HG03520 (cell line): ENCODE data around the gene TANC2.
"Not testable (repeated sequence)": the region's sequence is repeated elsewhere in the genome, so short reads cannot be mapped to it uniquely, and the experiment has no call there.

Experiments
- ATAC-seq: cut with Tn5 transposase; IDR thresholded peaks from one replicate; pipeline ENCODE4 v1.9.1; 2021; ENCODE audit warnings: mild to moderate bottlenecking, moderate library complexity; ENCODE audit not compliant: unreplicated experiment

The TANC2 gene

GRCh38 chr17:62963296-62963695 is 2.7 kb upstream of the TANC2 start:
- no peak for ATAC-seq

GRCh38 chr17:62964506-62964905 is 1.5 kb upstream of the TANC2 start:
- ATAC-seq = no peak

GRCh38 chr17:62965174-62965685 is 805 bp upstream of the TANC2 start:
- peak; percentile 8 for ATAC-seq

GRCh38 chr17:62966426-62967204 is 580 bp downstream of the TANC2 start:
- peak; percentile 38 for ATAC-seq

- no peak for ATAC-seq
Observed at GRCh38 chr17:62967205-62967529, 1.1 kb downstream of the TANC2 start.

- ATAC-seq = peak; percentile 61
Observed at GRCh38 chr17:62968445-62968923, 2.4 kb downstream of the TANC2 start.

GRCh38 chr17:62970610-62971009 is 4.6 kb downstream of the TANC2 start:
- no peak for ATAC-seq

- no peak for ATAC-seq
Observed at GRCh38 chr17:62971853-62972252, 5.8 kb downstream of the TANC2 start.

- ATAC-seq = no peak
Observed at GRCh38 chr17:62974788-62975187, 8.8 kb downstream of the TANC2 start.

GRCh38 chr17:62975206-62975605 is 9.2 kb downstream of the TANC2 start:
- no peak for ATAC-seq

GRCh38 chr17:62976643-62977231 is 10.7 kb downstream of the TANC2 start:
- ATAC-seq = not testable (repeated sequence)

GRCh38 chr17:62980842-62981241 is 14.8 kb downstream of the TANC2 start:
- no peak for ATAC-seq

- ATAC-seq = no peak
Observed at GRCh38 chr17:62981933-62982332, 15.9 kb downstream of the TANC2 start.

- ATAC-seq = no peak
Observed at GRCh38 chr17:62984801-62985200, 18.8 kb downstream of the TANC2 start.

- ATAC-seq = no peak
Observed at GRCh38 chr17:62986549-62986948, 20.5 kb downstream of the TANC2 start.

GRCh38 chr17:62987136-62987535 is 21.1 kb downstream of the TANC2 start:
- ATAC-seq = no peak

GRCh38 chr17:62989501-62989900 is 23.5 kb downstream of the TANC2 start:
- no peak for ATAC-seq

- ATAC-seq = no peak
Observed at GRCh38 chr17:62994931-62995330, 28.9 kb downstream of the TANC2 start.

- ATAC-seq = no peak
Observed at GRCh38 chr17:62995377-62995885, 29.4 kb downstream of the TANC2 start.

- no peak for ATAC-seq
Observed at GRCh38 chr17:62996221-62996620, 30.2 kb downstream of the TANC2 start.

- no peak for ATAC-seq
Observed at GRCh38 chr17:62998166-62998565, 32.1 kb downstream of the TANC2 start.
